Activated CD4-positive, alpha-beta T cell treated with anti-CD3 and anti-CD28 coated beads, Interleukin-2, amount 50 U/mL, for 4 hours (primary cell): Measurements from ENCODE around the gene SLC7A10.
"Not testable (repeated sequence)": the region's sequence is repeated elsewhere in the genome, so short reads cannot be mapped to it uniquely, and the experiment has no call there.

Experiments
- DNase-seq, 2 experiments: peaks; one replicate each; pipeline ENCODE4 v3.0.0-alpha.2; 2020

The SLC7A10 gene

DNA sequence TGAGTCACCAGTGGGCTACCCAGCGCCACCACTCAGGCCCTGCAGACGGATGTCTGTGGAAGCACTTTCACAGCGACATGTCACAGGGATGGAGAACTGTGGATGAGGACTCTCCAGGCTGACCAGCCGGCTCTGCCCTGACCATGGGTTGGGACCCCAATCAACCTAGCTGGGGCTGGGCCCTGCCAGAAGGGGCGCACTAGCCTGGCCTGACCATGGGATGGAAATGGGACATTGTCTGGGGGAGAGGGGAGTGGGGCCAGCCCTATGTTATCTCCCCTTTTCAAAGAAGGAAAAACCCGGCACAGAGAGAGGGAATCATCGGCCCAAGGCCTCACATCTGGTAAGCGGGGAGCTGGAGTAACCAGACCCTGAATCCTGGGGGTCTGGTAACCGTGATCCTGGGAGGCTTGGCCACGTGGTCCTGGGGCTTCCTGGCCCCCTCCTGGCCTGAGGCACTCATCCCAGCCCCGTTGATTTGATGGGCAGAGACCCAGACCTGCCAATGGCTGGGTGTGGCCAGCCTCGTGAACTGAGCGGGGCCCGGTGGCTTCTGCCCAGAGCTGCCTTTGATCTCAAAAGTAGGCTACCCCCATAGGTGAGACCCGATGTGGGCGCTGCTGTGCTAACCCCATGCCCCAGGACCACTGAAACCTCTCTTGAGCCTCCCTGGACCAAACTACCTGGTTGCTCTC, 11.2 kb upstream of the SLC7A10 start:
- DNase-seq: no peak

DNA sequence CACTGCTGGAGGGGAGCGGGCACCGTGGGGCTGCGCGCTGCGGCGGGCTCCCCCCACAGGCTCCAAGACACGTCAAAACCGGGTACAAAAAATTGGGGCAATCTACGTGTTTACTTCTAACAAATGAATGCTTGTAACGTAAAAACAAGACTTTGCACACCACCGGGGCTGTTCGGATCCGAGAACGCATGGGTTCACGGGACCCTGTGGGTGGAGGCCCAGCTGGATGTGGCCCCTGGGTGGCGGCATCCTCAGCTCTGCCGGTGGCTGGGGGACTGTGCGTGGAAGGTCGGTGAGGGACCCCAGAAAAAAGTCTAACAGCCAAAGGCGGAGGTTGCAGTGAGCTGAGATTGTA, 10.3 kb upstream of the SLC7A10 start:
- no peak for DNase-seq

- peak; percentile 72 to 82 for DNase-seq
Observed at GRCh38 chr19:33235269-33235995, 9.8 kb upstream of the SLC7A10 start.

DNA sequence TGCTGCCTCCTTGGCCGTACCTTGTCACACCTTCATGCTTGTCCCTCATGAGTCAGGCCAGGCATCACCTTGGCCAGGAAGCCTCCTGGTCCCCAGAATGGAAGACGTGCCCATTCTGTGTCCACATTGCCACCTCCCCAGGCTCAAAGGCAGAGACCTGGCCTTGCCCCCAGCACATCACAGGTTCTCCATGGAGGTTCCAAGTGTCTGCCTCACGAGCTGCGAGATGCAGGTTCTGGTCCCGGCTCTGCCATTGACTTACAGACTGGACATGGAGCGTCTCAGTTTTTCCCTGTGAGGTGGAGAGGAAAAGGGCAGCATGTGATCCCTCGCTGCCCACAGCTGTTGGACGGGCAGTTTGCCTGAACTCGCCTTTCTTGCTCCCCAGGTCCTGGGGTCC, 9.1 kb upstream of the SLC7A10 start:
- DNase-seq: no peak

- DNase-seq: no peak
Observed at GRCh38 chr19:33234092-33234491, 8.4 kb upstream of the SLC7A10 start.

- no peak for DNase-seq
Observed at GRCh38 chr19:33233056-33233873, 7.6 kb upstream of the SLC7A10 start.

- no peak for DNase-seq
Observed at GRCh38 chr19:33232656-33233055, 7.0 kb upstream of the SLC7A10 start.

DNA sequence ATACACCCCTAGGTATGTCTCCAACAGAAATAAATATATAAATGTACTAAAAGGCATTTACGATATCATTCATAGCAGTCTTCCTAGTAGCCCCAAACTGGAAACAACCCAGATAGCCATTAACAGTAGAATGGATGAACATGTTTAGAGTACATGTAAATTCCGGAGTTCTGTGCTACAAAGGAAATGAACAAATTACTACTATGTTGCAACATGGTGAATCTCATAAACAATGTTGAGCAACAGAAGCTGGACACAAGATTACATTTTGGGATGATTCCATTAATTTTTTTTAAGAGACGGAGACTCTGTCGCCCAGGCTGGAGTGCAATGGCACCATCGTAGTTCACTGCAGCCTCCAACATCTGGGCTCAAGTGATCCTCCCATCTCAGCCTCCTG, 5.9 kb upstream of the SLC7A10 start:
- DNase-seq: no peak

DNA sequence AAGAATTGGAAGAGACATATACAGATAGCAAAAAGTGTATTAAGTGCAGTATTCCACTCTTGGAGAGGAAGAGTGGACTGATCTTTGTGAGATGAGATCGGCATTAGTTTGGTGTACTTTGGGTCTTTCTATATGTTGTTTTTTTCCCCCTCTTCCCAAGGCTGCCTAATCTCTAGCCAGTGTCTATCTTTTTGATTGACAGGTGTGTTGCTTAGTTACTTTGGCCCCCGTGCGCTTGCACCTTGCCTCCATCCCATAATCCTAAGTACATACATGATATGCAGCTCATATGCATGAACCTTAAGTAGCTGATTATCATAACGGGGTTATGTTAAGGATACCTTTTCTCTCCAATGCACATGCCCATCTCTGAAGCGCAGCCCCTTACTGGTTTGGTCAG, 4.3 kb upstream of the SLC7A10 start:
- no peak for DNase-seq

DNA sequence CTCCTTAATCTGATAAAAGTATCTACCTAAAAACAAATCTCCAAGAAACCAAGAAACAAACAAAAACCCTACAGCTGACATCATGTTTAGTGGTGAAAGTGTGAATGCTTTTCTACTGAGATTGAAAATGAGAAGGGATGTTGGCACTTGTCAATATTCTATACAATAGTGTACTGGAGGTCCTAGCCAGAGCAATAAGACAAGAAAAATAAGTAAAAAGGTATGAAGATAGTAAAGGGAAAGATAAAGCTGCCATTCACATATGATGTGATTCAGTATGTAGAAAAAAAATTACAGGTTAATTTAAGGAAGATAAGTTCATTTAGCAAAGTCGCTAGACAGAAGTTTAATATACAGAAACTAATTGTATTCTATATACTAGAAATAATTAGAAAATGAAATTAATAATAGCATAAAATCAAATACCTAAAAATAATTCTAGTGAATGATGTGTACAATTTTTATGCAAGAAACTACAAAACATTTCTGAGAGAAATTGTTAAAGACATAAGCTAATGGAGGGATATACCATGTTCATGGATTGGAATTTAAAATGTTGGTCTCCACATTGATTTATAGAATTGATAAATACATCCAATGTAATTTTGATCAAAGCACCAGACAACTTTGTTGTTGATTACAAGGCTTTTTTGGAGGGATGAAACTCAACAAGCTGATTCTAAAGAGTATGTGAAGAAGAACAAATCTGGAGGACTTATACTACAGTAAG, 2.4 kb upstream of the SLC7A10 start:
- no peak for DNase-seq

DNA sequence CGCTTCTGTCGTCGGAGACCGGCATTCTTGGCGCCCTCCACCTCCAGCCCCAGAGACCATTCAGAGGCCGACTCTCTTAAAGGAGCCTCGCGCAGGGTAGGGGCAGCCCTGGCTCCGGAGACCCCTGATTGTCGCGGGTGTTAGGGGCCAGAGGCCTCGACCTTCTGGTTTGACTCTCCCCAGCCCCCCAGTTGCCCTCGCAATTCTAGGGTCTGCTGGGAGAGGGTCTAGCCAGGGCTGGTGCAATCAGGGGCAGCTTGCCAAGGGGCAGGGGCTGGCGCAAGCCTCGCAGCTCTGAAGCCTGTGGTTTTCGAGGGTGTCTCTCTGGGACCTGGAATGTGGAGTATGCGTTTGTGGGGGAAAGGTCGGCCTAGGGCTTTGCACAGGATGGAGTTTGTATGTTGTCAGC, 1.6 kb upstream of the SLC7A10 start:
- no peak for DNase-seq

DNA sequence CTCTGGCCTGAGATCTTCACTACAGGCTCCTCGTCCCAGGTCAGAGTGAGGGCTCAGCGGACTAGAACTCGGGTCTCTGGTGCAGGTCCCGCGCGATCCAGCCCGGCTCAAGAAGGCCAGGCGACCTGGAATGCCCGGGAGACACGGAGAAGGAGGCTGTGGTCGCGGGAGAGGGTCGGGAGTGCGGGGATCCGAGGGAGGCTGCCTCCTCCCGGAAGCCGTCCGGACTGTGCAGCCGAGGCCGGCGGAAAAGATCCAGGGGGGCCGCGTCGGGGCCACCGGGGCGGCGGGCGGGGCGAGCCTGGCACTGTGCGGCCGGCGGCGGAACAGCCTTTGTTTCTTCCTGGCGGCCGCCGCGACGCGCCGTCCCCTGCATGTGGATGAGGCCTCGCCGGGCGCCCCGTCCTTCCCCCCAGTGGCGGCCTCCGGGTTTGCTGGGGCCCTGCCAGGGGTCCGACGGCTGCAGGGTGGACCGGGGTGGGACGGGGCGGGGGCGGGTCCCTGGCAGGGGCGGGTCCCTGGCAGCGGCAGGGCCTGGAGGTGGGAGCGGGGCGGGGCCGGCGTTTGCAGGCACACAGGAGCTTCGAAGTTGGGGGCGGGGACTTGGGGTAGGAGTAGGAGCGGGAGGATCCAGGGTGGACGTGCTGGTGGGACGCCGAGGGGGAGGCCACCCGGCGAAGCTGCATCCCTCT, 1.0 kb upstream of the SLC7A10 start:
- DNase-seq: no peak

DNA sequence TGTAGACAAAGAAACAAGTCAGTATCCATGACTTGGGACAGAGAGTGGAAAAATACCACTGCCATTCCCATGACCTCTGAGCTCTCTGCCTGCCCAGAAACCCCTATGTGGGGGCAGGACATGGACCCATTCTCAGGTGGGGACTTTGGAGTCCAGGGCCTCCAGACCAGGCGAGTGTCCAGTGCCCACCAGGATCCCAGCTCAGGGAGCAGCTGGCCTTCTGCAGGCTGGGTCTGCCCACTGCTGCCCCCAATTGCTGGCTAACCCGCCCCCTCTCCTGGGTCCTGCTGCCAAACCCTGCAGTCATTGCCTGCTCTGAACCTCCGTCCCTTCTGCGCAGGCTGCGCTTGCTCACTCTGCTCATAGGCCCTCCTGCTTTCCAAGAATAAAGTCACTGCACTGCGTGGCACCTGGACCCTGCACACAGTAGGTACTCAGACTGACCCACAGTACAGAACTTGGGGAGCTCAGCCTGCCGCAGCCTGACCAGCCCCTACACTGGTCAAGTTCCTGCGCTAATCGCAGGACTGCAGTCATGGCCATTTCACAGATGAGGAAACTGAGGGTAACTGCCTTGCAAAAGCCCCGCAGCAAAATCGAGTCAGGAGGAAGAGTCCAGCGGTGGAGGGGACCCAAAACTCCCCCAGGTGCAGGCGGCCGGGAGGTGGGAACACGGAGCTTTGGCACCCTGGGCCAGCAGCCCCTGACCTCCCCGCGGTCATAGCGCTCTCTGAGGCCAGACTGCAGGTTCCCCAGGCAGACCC, 774 bp downstream of the SLC7A10 start:
- DNase-seq: no peak

DNA sequence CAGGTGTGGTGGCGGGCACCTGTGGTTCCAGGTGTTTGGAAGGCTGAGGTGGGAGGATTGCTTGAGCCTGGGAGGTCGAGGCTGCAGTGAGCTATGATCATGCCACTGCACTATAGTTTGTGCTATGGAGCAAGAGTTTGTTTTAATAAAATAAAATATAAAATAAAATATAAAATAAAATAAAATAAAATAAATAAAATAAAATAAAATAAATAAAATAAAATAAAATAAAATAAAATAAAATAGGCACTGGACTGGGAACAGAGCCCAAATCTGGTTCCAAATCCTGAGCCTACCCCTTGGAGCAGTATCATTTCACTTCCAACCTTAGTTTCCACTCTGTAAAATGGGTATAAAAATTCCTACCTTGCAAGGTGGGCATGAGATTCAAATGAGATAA, 3.4 kb downstream of the SLC7A10 start:
- DNase-seq: not testable (repeated sequence)

GRCh38 chr19:33221638-33222037, 4.0 kb downstream of the SLC7A10 start:
- no peak for DNase-seq

GRCh38 chr19:33220735-33221134, 4.9 kb downstream of the SLC7A10 start:
- DNase-seq: no peak

GRCh38 chr19:33220115-33220514, 5.5 kb downstream of the SLC7A10 start:
- DNase-seq: no peak

DNA sequence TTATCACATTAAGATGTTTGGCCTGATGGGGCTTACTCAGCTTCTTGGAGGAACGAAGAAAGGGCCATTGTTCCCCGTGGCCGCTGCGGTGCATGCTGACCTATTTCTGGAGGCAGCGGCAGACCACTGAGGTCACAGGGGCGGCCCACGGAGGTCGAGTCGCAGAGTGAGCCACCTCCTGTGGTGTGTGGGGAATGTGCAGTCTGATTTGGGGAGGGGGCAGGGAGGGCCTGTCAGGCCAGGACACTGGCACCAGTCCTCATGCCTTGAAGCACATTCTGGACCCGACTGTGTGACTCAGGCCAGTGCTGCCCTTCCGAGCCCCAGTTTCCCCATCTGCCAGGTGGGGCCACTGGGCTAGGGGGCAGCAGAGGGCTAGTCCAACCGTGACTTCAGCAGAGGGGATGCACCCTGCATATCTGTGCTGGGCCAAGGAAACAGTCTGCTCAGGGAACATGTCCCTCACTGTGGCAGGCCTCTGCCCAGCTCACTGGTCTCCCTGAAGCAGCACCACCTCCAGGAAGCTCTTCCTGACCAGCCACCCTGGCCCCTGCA, 6.3 kb downstream of the SLC7A10 start:
- DNase-seq: no peak

GRCh38 chr19:33217881-33218280, 7.8 kb downstream of the SLC7A10 start:
- no peak for DNase-seq

- DNase-seq: no peak
Observed at GRCh38 chr19:33216198-33216830, 9.3 kb downstream of the SLC7A10 start.
